MG63 (cell line): Measurements from ENCODE around the gene EZR. TPM values are rescaled to one million over a fixed set of nuclear protein-coding genes. Genes with fewer than 3 reads are reported as not detected.
"Not testable (repeated sequence)": the region's sequence is repeated elsewhere in the genome, so short reads cannot be mapped to it uniquely, and the experiment has no call there.

Source experiments
- DNase-seq: peaks from one replicate; pipeline ENCODE4 v3.0.0-alpha.2; 2020
- H3K27me3 ChIP-seq: fragments of 250-450 bp; sonication (Bioruptor Pico); 2 replicates; pipeline ENCODE4 v1.5.1; 2020; ENCODE audit warnings: mild to moderate bottlenecking, moderate library complexity
- H3K36me3 ChIP-seq: fragments of 250-450 bp; sonication (Bioruptor Pico); 2 replicates; pipeline ENCODE4 v1.5.1; 2020; ENCODE audit warnings: mild to moderate bottlenecking, moderate library complexity
- H3K4me3 ChIP-seq: fragments of 250-450 bp; sonication (Bioruptor Pico); 2 replicates; pipeline ENCODE4 v1.5.1; 2020; ENCODE audit warnings: mild to moderate bottlenecking, moderate library complexity
- H3K9me3 ChIP-seq: fragments of 250-450 bp; sonication (Bioruptor Pico); 2 replicates; pipeline ENCODE4 v1.5.1; 2020; ENCODE audit warnings: mild to moderate bottlenecking, moderate library complexity
- total RNA-seq: library from RNA; depleted of rRNA; stranded (reverse); fragments of >200 nt; shearing (Covaris generic); gene quantifications from 2 replicates; pipeline ENCODE4 v1.2.3, GENCODE V29; 2014; ENCODE audit warnings: low replicate concordance

Gene EZR
- total RNA-seq, 1 experiment from 2014 or later: 226 TPM

GRCh38 chr6:158848490-158848895 lies 29.3 kb upstream of the EZR start:
- no peak for DNase-seq
- Histone ChIP-seq H3K4me3 (no peak overlapping the region), H3K27me3 (no peaks in the 10 kb centered on the region), H3K9me3 (no peaks in the 10 kb centered on the region), H3K36me3 (no peaks in the 10 kb centered on the region)

GRCh38 chr6:158847786-158848185 lies 28.6 kb upstream of the EZR start:
- Histone ChIP-seq H3K4me3 (no peak overlapping the region), H3K27me3 (no peaks in the 10 kb centered on the region), H3K36me3 (no peaks in the 10 kb centered on the region), H3K9me3 (no peaks in the 10 kb centered on the region)
- DNase-seq: no peak

GRCh38 chr6:158847012-158847529 lies 27.9 kb upstream of the EZR start:
- Histone ChIP-seq H3K4me3 (no peak overlapping the region), H3K36me3 (no peaks in the 10 kb centered on the region), H3K27me3 (no peaks in the 10 kb centered on the region), H3K9me3 (no peaks in the 10 kb centered on the region)
- DNase-seq: no peak

GRCh38 chr6:158843751-158844683 lies 24.8 kb upstream of the EZR start:
- DNase-seq: no peak
- no peak overlapping the region for H3K4me3 ChIP-seq
- no peaks in the 10 kb centered on the region for H3K9me3 ChIP-seq
- H3K27me3 ChIP-seq: no peaks in the 10 kb centered on the region
- no peaks in the 10 kb centered on the region for H3K36me3 ChIP-seq

- Histone ChIP-seq H3K36me3 (no peaks in the 10 kb centered on the region), H3K27me3 (no peaks in the 10 kb centered on the region), H3K4me3 (no peak overlapping the region), H3K9me3 (no peaks in the 10 kb centered on the region)
- DNase-seq: no peak
Observed at GRCh38 chr6:158841358-158841757, 22.2 kb upstream of the EZR start.

GRCh38 chr6:158840465-158840864 lies 21.3 kb upstream of the EZR start:
- H3K36me3 ChIP-seq: no peaks in the 10 kb centered on the region
- H3K27me3 ChIP-seq: no peaks in the 10 kb centered on the region
- no peak overlapping the region for H3K4me3 ChIP-seq
- no peak for DNase-seq
- H3K9me3 ChIP-seq: no peaks in the 10 kb centered on the region

- no peak for DNase-seq
- no peaks in the 10 kb centered on the region for H3K9me3 ChIP-seq
- no peaks in the 10 kb centered on the region for H3K36me3 ChIP-seq
Observed at GRCh38 chr6:158839796-158840195, 20.6 kb upstream of the EZR start.

GRCh38 chr6:158838790-158839189 lies 19.6 kb upstream of the EZR start:
- H3K36me3 ChIP-seq, DNase-seq, H3K27me3 ChIP-seq, H3K4me3 ChIP-seq, H3K9me3 ChIP-seq: not testable (repeated sequence)

More at GRCh38 chr6:158839796-158840195, 20.6 kb upstream of the EZR start:
- no peaks in the 10 kb centered on the region for H3K27me3 ChIP-seq
- H3K4me3 ChIP-seq: no peak overlapping the region

- Histone ChIP-seq H3K4me3 (no peak overlapping the region), H3K9me3 (no peaks in the 10 kb centered on the region), H3K36me3 (no peaks in the 10 kb centered on the region), H3K27me3 (no peaks in the 10 kb centered on the region)
- DNase-seq: peak; percentile 16
Observed at GRCh38 chr6:158837684-158838625, 18.8 kb upstream of the EZR start.

- no peaks in the 10 kb centered on the region for H3K36me3 ChIP-seq
- DNase-seq: no peak
- H3K27me3 ChIP-seq: no peaks in the 10 kb centered on the region
- no peaks in the 10 kb centered on the region for H3K9me3 ChIP-seq
- no peak overlapping the region for H3K4me3 ChIP-seq
Observed at GRCh38 chr6:158836625-158837311, 17.6 kb upstream of the EZR start.

- DNase-seq: peak; percentile 11
- Histone ChIP-seq H3K36me3 (no peaks in the 10 kb centered on the region), H3K27me3 (no peaks in the 10 kb centered on the region), H3K9me3 (no peaks in the 10 kb centered on the region), H3K4me3 (no peak overlapping the region)
Observed at GRCh38 chr6:158835616-158836221, 16.6 kb upstream of the EZR start.

GRCh38 chr6:158834675-158835385 lies 15.7 kb upstream of the EZR start:
- no peaks in the 10 kb centered on the region for H3K9me3 ChIP-seq
- no peak overlapping the region for H3K4me3 ChIP-seq
- H3K27me3 ChIP-seq: no peaks in the 10 kb centered on the region
- DNase-seq: no peak
- H3K36me3 ChIP-seq: no peaks in the 10 kb centered on the region

- H3K9me3 ChIP-seq, DNase-seq, H3K36me3 ChIP-seq, H3K27me3 ChIP-seq, H3K4me3 ChIP-seq: not testable (repeated sequence)
Observed at GRCh38 chr6:158832807-158833206, 13.6 kb upstream of the EZR start.

- Histone ChIP-seq H3K4me3 (no peak overlapping the region), H3K27me3 (no peaks in the 10 kb centered on the region), H3K36me3 (no peaks in the 10 kb centered on the region), H3K9me3 (no peaks in the 10 kb centered on the region)
- no peak for DNase-seq
Observed at GRCh38 chr6:158832026-158832425, 12.9 kb upstream of the EZR start.

GRCh38 chr6:158831571-158831970 lies 12.4 kb upstream of the EZR start:
- no peak for DNase-seq
- no peak overlapping the region for H3K4me3 ChIP-seq
- no peaks in the 10 kb centered on the region for H3K9me3 ChIP-seq
- H3K27me3 ChIP-seq: no peaks in the 10 kb centered on the region
- no peaks in the 10 kb centered on the region for H3K36me3 ChIP-seq

GRCh38 chr6:158830736-158831135 lies 11.6 kb upstream of the EZR start:
- DNase-seq: no peak
- Histone ChIP-seq H3K4me3 (no peak overlapping the region), H3K9me3 (no peaks in the 10 kb centered on the region), H3K36me3 (no peaks in the 10 kb centered on the region), H3K27me3 (no peaks in the 10 kb centered on the region)
